SK-N-SH treated with all-trans-retinoic acid at 6 μM for 48 hours (cell line): ENCODE measurements around the gene KRT39.

Experiments
- ATAC-seq: fragments of 200-7000 bp; cut with Tn5 transposase; 3 replicates; pipeline ENCODE4 v1.9.1; 2020; ENCODE audit warnings: mild to moderate bottlenecking, moderate library complexity
- ARNTL ChIP-seq: fragments of 450-650 bp; formaldehyde crosslinking; IDR thresholded peaks from 2 replicates; pipeline ENCODE4 v1.5.0; 2020; ENCODE audit warnings: low read depth, mild to moderate bottlenecking, moderate library complexity, borderline replicate concordance
- BACH2 ChIP-seq: fragments of 250-450 bp; sonication (Bioruptor Pico); IDR thresholded peaks from 2 replicates; pipeline ENCODE4 v1.9.0; 2021; ENCODE audit warnings: mild to moderate bottlenecking, borderline replicate concordance
- CSDC2 ChIP-seq: fragments of 250-450 bp; sonication (Bioruptor Pico); IDR thresholded peaks from 2 replicates; pipeline ENCODE4 v1.5.0; 2020; ENCODE audit warnings: mild to moderate bottlenecking, moderate library complexity
- ESRRG ChIP-seq: fragments of 250-450 bp; sonication (Bioruptor Pico); IDR thresholded peaks from 2 replicates; pipeline ENCODE4 v1.6.1; 2021; ENCODE audit warnings: mild to moderate bottlenecking
- GLIS3 ChIP-seq: fragments of 250-450 bp; sonication (Bioruptor Pico); IDR thresholded peaks from 2 replicates; pipeline ENCODE4 v1.5.0; 2020; ENCODE audit warnings: mild to moderate bottlenecking, moderate library complexity
- ISL1 ChIP-seq: fragments of 250-450 bp; sonication (Bioruptor Pico); IDR thresholded peaks from 2 replicates; pipeline ENCODE4 v2.1.2; 2022; ENCODE audit warnings: mild to moderate bottlenecking, moderate library complexity
- OSR1 ChIP-seq: fragments of 250-450 bp; sonication (Bioruptor Pico); IDR thresholded peaks from 2 replicates; pipeline ENCODE4 v1.8.0; 2022; ENCODE audit warnings: moderate library complexity, mild to moderate bottlenecking, inconsistent platforms
- PPARA ChIP-seq: fragments of 250-450 bp; sonication (Bioruptor Pico); IDR thresholded peaks from 2 replicates; pipeline ENCODE4 v1.5.0; 2020; ENCODE audit warnings: mild to moderate bottlenecking, borderline replicate concordance
- RARB ChIP-seq: fragments of 250-450 bp; sonication (Bioruptor Pico); IDR thresholded peaks from 2 replicates; pipeline ENCODE4 v1.8.0; 2021; ENCODE audit warnings: mild to moderate bottlenecking, moderate library complexity
- SNAI2 ChIP-seq: fragments of 250-450 bp; sonication (Bioruptor Pico); IDR thresholded peaks from 2 replicates; pipeline ENCODE4 v1.5.0; 2020; ENCODE audit warnings: mild to moderate bottlenecking, moderate library complexity
- TCF4 ChIP-seq: fragments of 250-450 bp; sonication (Bioruptor Pico); IDR thresholded peaks from 2 replicates; pipeline ENCODE4 v1.8.0; 2021; ENCODE audit warnings: mild to moderate bottlenecking, moderate library complexity, borderline replicate concordance
- TOX ChIP-seq: fragments of 250-450 bp; sonication (Bioruptor Pico); IDR thresholded peaks from 2 replicates; pipeline ENCODE4 v1.8.0; 2021; ENCODE audit warnings: mild to moderate bottlenecking, moderate library complexity, borderline replicate concordance
- ZC3H10 ChIP-seq: fragments of 250-450 bp; sonication (Bioruptor Pico); IDR thresholded peaks from 2 replicates; pipeline ENCODE4 v1.5.1; 2021; ENCODE audit warnings: mild to moderate bottlenecking, moderate library complexity
- ZFP3 ChIP-seq: fragments of 250-450 bp; sonication (Bioruptor Pico); IDR thresholded peaks from 2 replicates; pipeline ENCODE4 v1.5.0; 2020; ENCODE audit warnings: mild to moderate bottlenecking, moderate library complexity
- ZFP30 ChIP-seq: fragments of 450-650 bp; formaldehyde crosslinking; IDR thresholded peaks from 2 replicates; pipeline ENCODE4 v1.5.0; 2022; ENCODE audit warnings: mild to moderate bottlenecking, moderate library complexity
- ZNF565 ChIP-seq: fragments of 450-650 bp; formaldehyde crosslinking; conservative IDR thresholded peaks from 2 replicates; pipeline ENCODE4 v1.5.0; 2020; ENCODE audit warnings: low read depth, mild to moderate bottlenecking, moderate library complexity
- ZNF70 ChIP-seq: fragments of 450-650 bp; formaldehyde crosslinking; IDR thresholded peaks from 2 replicates; pipeline ENCODE4 v1.5.0; 2020; ENCODE audit warnings: mild to moderate bottlenecking, moderate library complexity
- ZNF8 ChIP-seq: fragments of 450-650 bp; formaldehyde crosslinking; IDR thresholded peaks from 2 replicates; pipeline ENCODE4 v1.5.0; 2020; ENCODE audit warnings: mild to moderate bottlenecking, moderate library complexity
- TF ChIP-seq, protein P1 (sequence below): fragments of 250-450 bp; sonication (Bioruptor Pico); IDR thresholded peaks from 2 replicates; pipeline ENCODE4 v1.8.0; 2020; ENCODE audit warnings: mild to moderate bottlenecking, moderate library complexity, borderline replicate concordance
- TF ChIP-seq, protein P2 (sequence below): fragments of 250-450 bp; sonication (Bioruptor Pico); IDR thresholded peaks from 2 replicates; pipeline ENCODE4 v1.5.0; 2020; ENCODE audit warnings: mild to moderate bottlenecking, moderate library complexity
- TF ChIP-seq, protein P3 (sequence below): fragments of 250-450 bp; sonication (Bioruptor Pico); IDR thresholded peaks from 2 replicates; pipeline ENCODE4 v1.8.0; 2021; ENCODE audit warnings: low read depth, mild to moderate bottlenecking, moderate library complexity, borderline replicate concordance

Gene KRT39

DNA sequence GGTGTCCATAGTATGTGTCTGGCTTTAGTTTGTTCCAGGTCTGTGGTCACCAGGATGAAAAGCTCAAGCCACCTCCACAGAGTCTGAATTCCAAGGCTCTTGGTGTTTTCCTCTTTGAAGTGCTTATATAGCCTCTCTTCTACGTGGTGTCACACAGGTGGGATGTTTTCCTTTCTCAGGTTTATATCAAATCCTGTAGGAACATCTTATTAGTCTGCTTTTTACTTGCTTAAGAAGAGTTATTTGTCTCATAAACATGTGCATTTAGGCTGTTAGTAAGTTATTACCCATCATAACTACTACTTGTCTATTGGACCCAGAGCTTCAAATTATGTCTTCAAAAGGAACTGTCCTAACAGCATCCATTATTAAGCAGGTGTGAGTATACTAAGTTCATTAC, at the start of gene KRT39:
KRT39 (minus strand) TSS at position 101 of the 400 bp plus-strand sequence; CDS start at position 9, 92 bp downstream.
- TF ChIP-seq ZFP30, result no peak
- no peak for ATAC-seq

DNA sequence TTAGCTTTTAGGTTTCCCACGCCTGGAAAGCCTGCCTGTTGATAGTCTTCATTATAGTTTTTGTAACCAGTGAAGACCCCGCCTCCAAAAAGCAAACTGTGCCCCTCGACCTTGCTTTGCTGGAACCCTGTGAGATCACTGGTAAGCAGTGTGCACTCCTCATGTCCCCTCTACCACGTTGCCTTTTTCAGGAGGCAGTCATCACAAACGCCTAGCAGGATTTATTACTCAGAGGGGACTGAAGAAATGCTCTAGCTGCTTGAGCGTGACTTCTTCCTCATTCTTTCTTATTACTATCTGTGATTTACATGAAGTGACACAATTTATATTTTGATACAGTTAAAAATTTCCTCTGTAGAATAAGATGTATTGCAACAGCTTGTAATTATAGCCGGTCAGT, 48.7 kb upstream of the KRT39 start:
- TF ChIP-seq BACH2 (CRISPR knock-in tag), result no peak
- no peak for TF ChIP-seq OSR1 (CRISPR knock-in tag)
- TF ChIP-seq ISL1 (CRISPR knock-in tag), result no peak
- no peak for TF ChIP-seq PPARA (CRISPR knock-in tag)
- TF ChIP-seq SNAI2 (CRISPR knock-in tag), result no peak
- no peak for TF ChIP-seq ESRRG
- TF ChIP-seq CSDC2 (CRISPR knock-in tag), result no peak
- no peak for TF ChIP-seq ZC3H10 (CRISPR knock-in tag)
- TF ChIP-seq RARB, result no peak
- TF ChIP-seq ZFP3 (CRISPR knock-in tag), result no peak
- no peak for TF ChIP-seq ZNF565
- no peak for TF ChIP-seq TCF4 (CRISPR knock-in tag)
- no peak for TF ChIP-seq ARNTL (CRISPR knock-in tag)
- TF ChIP-seq, protein P1, sequence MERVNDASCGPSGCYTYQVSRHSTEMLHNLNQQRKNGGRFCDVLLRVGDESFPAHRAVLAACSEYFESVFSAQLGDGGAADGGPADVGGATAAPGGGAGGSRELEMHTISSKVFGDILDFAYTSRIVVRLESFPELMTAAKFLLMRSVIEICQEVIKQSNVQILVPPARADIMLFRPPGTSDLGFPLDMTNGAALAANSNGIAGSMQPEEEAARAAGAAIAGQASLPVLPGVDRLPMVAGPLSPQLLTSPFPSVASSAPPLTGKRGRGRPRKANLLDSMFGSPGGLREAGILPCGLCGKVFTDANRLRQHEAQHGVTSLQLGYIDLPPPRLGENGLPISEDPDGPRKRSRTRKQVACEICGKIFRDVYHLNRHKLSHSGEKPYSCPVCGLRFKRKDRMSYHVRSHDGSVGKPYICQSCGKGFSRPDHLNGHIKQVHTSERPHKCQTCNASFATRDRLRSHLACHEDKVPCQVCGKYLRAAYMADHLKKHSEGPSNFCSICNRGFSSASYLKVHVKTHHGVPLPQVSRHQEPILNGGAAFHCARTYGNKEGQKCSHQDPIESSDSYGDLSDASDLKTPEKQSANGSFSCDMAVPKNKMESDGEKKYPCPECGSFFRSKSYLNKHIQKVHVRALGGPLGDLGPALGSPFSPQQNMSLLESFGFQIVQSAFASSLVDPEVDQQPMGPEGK (CRISPR knock-in tag), result no peak
- ATAC-seq, result no peak

DNA sequence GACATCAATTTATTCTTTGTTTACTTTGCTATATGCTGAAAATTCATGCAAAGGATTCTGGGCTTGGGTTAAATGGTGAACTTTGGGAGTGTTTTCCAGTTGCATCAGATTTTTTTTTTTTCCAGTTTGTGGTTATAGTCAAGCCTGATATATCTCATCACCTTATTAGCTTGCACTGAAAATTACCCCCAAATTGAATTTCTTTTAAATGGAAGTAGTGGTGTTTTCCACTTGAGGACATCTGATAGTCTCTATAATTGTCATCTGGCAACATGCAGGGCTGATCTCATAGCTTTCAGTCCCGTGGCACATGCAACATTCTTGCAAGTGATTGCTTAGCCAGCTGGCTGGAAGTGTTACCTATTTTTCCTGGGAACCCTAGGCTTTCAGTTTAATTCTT, 46.9 kb upstream of the KRT39 start:
- ATAC-seq, result no peak
- TF ChIP-seq CSDC2 (CRISPR knock-in tag) (no peak), ZNF70 (CRISPR knock-in tag) (no peak), BACH2 (CRISPR knock-in tag) (no peak), ISL1 (CRISPR knock-in tag) (no peak), ARNTL (CRISPR knock-in tag) (no peak)

DNA sequence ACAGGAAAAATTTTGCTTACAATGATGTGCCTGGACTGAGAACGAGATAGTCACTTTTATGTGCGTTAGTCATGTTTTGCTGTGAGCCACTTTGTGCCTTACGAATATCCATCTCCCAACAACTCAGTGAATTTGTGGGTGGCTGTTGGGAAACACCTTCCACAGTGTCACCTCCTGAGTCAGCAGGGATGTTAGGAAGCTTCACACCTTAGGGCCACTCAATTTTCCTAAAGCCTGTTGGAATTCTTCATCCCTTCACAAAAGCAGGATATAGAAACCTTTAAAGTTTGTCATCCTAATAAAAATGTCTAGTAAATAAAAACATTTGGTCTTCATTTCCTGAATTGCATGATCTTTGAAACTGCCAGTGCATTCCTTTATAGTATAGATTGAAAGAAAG, 46.4 kb upstream of the KRT39 start:
- no peak for TF ChIP-seq SNAI2 (CRISPR knock-in tag)
- TF ChIP-seq, all 23 proteins: peak for 0

DNA sequence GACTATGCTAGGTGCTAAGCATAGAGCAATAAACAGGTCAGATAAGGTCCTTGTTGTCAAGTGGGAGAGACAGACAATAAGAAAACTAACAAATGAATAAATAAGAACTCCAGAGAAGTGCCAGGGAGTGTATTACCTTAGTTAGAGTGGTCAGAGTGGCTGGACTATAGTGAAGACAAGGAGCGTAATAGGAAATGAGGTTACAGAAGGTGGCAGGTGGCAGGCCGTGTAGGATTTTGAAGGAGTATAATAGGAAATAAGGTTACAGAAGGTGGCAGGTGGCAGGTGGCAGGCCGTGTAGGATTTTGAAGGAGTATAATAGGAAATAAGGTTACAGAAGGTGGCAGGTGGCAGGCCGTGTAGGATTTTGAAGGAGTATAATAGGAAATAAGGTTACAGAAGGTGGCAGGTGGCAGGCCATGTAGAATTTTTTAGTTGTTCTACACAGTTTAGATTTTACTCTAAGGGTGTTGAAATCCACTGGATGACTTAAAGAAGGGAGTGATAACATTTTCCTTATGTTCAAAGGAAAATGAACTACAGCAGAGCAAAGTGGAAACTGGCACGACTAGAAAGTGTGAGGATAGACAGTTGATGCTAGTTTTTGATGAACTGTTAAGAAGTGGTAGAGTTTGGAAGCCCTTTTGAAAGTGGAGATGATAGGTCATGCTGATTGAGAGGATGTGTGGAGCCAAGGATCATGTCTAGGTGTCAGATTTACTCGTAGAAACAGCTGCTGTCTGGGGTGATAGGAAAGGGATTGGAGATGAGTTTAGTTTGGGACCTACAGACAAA, 45.8 kb upstream of the KRT39 start:
- ATAC-seq, result no peak

More for the DNA sequence above, 46.4 kb upstream of the KRT39 start:
- ATAC-seq, result no peak

More for the DNA sequence above, 45.8 kb upstream of the KRT39 start:
- TF ChIP-seq, protein P1 (CRISPR knock-in tag), result no peak
- TF ChIP-seq, protein P2, sequence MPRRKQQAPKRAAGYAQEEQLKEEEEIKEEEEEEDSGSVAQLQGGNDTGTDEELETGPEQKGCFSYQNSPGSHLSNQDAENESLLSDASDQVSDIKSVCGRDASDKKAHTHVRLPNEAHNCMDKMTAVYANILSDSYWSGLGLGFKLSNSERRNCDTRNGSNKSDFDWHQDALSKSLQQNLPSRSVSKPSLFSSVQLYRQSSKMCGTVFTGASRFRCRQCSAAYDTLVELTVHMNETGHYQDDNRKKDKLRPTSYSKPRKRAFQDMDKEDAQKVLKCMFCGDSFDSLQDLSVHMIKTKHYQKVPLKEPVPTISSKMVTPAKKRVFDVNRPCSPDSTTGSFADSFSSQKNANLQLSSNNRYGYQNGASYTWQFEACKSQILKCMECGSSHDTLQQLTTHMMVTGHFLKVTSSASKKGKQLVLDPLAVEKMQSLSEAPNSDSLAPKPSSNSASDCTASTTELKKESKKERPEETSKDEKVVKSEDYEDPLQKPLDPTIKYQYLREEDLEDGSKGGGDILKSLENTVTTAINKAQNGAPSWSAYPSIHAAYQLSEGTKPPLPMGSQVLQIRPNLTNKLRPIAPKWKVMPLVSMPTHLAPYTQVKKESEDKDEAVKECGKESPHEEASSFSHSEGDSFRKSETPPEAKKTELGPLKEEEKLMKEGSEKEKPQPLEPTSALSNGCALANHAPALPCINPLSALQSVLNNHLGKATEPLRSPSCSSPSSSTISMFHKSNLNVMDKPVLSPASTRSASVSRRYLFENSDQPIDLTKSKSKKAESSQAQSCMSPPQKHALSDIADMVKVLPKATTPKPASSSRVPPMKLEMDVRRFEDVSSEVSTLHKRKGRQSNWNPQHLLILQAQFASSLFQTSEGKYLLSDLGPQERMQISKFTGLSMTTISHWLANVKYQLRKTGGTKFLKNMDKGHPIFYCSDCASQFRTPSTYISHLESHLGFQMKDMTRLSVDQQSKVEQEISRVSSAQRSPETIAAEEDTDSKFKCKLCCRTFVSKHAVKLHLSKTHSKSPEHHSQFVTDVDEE (CRISPR knock-in tag), result no peak
- TF ChIP-seq ZNF8 (CRISPR knock-in tag), result no peak
- no peak for TF ChIP-seq TOX (CRISPR knock-in tag)
- no peak for TF ChIP-seq ARNTL (CRISPR knock-in tag)
- TF ChIP-seq ZC3H10 (CRISPR knock-in tag), result no peak
- no peak for TF ChIP-seq RARB
- TF ChIP-seq SNAI2 (CRISPR knock-in tag), result no peak
- no peak for TF ChIP-seq OSR1 (CRISPR knock-in tag)
- TF ChIP-seq ZFP30, result no peak
- no peak for TF ChIP-seq TCF4 (CRISPR knock-in tag)
- TF ChIP-seq ZNF565, result no peak
- TF ChIP-seq GLIS3 (CRISPR knock-in tag), result no peak
- TF ChIP-seq ESRRG, result no peak
- TF ChIP-seq, protein P3, sequence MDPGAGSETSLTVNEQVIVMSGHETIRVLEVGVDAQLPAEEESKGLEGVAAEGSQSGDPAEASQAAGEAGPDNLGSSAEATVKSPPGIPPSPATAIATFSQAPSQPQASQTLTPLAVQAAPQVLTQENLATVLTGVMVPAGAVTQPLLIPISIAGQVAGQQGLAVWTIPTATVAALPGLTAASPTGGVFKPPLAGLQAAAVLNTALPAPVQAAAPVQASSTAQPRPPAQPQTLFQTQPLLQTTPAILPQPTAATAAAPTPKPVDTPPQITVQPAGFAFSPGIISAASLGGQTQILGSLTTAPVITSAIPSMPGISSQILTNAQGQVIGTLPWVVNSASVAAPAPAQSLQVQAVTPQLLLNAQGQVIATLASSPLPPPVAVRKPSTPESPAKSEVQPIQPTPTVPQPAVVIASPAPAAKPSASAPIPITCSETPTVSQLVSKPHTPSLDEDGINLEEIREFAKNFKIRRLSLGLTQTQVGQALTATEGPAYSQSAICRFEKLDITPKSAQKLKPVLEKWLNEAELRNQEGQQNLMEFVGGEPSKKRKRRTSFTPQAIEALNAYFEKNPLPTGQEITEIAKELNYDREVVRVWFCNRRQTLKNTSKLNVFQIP, result no peak
- TF ChIP-seq ISL1 (CRISPR knock-in tag), result no peak
- TF ChIP-seq PPARA (CRISPR knock-in tag), result no peak
- TF ChIP-seq BACH2 (CRISPR knock-in tag), result no peak
- no peak for TF ChIP-seq CSDC2 (CRISPR knock-in tag)
- no peak for TF ChIP-seq ZNF70 (CRISPR knock-in tag)
